Right lobe of liver (tissue), 4 donors: ENCODE results near the gene KRTAP17-1.

Experiments
- CTCF ChIP-seq, 4 donors: fragments of 200-600 bp in 3 of 4; fragments of 450-650 bp in 1 of 4; IDR thresholded peaks; one replicate each; pipeline versions ENCODE4 v1.5.1 to v1.8.0; 2016 to 2022; ENCODE audit warnings: antibody characterized with exemption in 4 of 4, mild to moderate bottlenecking in 2 of 4
- POLR2A ChIP-seq: fragments of 450-650 bp; IDR thresholded peaks from one replicate; pipeline ENCODE4 v1.6.1; 2017; ENCODE audit warnings: antibody characterized with exemption, mild to moderate bottlenecking
- donor health status: DM: no; HTN: no; CAD: no.
- donor health status: DM: no; HTN: no; CAD: no.
- donor health status: DM: no; HTN: yes; CAD: no.

GRCh38 chr17:41333836-41334235 is 18.3 kb upstream of the KRTAP17-1 start:
- TF ChIP-seq CTCF (IDR thresholded peaks at IDR 0.05), result no peak
- TF ChIP-seq POLR2A, result no peak
